Measurements from ENCODE around the gene HSBP1.

- TF ChIP-seq POLR2A (IDR thresholded peaks at IDR 0.05) (no peak), POLR2AphosphoS5 (IDR thresholded peaks at IDR 0.05) (no peak), CTCF (IDR thresholded peaks at IDR 0.05) (no peak)
Observed at GRCh38 chr16:83863682-83864081, 55.9 kb downstream of the HSBP1 start.
